WTC11 (cell line): ENCODE results near the gene MERTK. TPM values are rescaled to one million over a fixed set of nuclear protein-coding genes. Genes with fewer than 3 reads are reported as not detected.

Source experiments
- ATAC-seq: fragments of 200-7000 bp; cut with Tn5 transposase; 2 replicates; pipeline ENCODE4 v1.10.0; 2021; ENCODE audit warnings: mild to moderate bottlenecking, moderate library complexity
- CTCF ChIA-PET: fragments of 300-600 bp; sonication (Branson Sonifier 250); formaldehyde crosslinking; loops from one replicate; lab custom pipeline; 2021; ENCODE audit warnings: antibody characterized with exemption; lab: Charles Lee
- POLR2A ChIA-PET: fragments of 350-600 bp; sonication (Branson Sonifier 250); formaldehyde crosslinking; loops from one replicate; lab custom pipeline; 2021; ENCODE audit warnings: antibody characterized with exemption; lab: Charles Lee
- DNase-seq: peaks from one replicate; pipeline ENCODE4 v3.0.0; 2021; ENCODE audit warnings: low spot score
- H3K27ac Mint-ChIP-seq: 2 replicates; pipeline ENCODE4 v1.8.0; 2021; ENCODE audit warnings: mixed read lengths
- H3K27me3 Mint-ChIP-seq: 2 replicates; pipeline ENCODE4 v1.8.0; 2021; ENCODE audit warnings: low read depth, mild to moderate bottlenecking, moderate library complexity, mixed read lengths
- H3K36me3 Mint-ChIP-seq: 2 replicates; pipeline ENCODE4 v1.8.0; 2021; ENCODE audit warnings: mixed read lengths
- H3K4me1 Mint-ChIP-seq: 2 replicates; pipeline ENCODE4 v1.8.0; 2022; ENCODE audit warnings: mixed read lengths
- H3K4me3 Mint-ChIP-seq: 2 replicates; pipeline ENCODE4 v1.8.0; 2021; ENCODE audit warnings: mild to moderate bottlenecking, moderate library complexity, mixed read lengths
- H3K9me3 Mint-ChIP-seq: 2 replicates; pipeline ENCODE4 v1.8.0; 2021; ENCODE audit warnings: mixed read lengths
- CREB1 ChIP-seq: sonication (generic); formaldehyde crosslinking; IDR thresholded peaks from 2 replicates; pipeline ENCODE4 v1.8.0; 2023; ENCODE audit warnings: mild to moderate bottlenecking, missing genetic modification reagents
- CREM ChIP-seq: sonication (generic); formaldehyde crosslinking; IDR thresholded peaks from 2 replicates; pipeline ENCODE4 v1.8.1; 2022; ENCODE audit warnings: mild to moderate bottlenecking, missing genetic modification reagents, moderate library complexity
- GTF2I ChIP-seq: fragments of 250-450 bp; sonication (Bioruptor Pico); conservative IDR thresholded peaks from 2 replicates; pipeline ENCODE4 v1.4.0; 2021; ENCODE audit warnings: mild to moderate bottlenecking
- SOX15 ChIP-seq: fragments of 250-450 bp; sonication (Bioruptor Pico); IDR thresholded peaks from 2 replicates; pipeline ENCODE4 v1.9.0; 2021; ENCODE audit warnings: mild to moderate bottlenecking
- TP53 ChIP-seq: sonication (generic); formaldehyde crosslinking; IDR thresholded peaks from 2 replicates; pipeline ENCODE4 v1.8.1; 2023; ENCODE audit warnings: mild to moderate bottlenecking, missing genetic modification reagents
- ZNF121 ChIP-seq: sonication (generic); formaldehyde crosslinking; IDR thresholded peaks from 2 replicates; pipeline ENCODE4 v1.8.0; 2023; ENCODE audit warnings: missing genetic modification reagents
- ZNF232 ChIP-seq: sonication (generic); formaldehyde crosslinking; IDR thresholded peaks from 2 replicates; pipeline ENCODE4 v1.8.0; 2022; ENCODE audit warnings: mild to moderate bottlenecking, missing genetic modification reagents
- total RNA-seq: library from RNA; stranded (reverse); gene quantifications from 3 replicates; pipeline ENCODE4 v1.2.3, GENCODE V29; 2021
- TF ChIP-seq, protein P1 (sequence below): sonication (generic); formaldehyde crosslinking; IDR thresholded peaks from 2 replicates; pipeline ENCODE4 v1.8.1; 2023; ENCODE audit warnings: mild to moderate bottlenecking, missing genetic modification reagents
- TF ChIP-seq, protein P2 (sequence below): sonication (generic); formaldehyde crosslinking; IDR thresholded peaks from 2 replicates; pipeline ENCODE4 v1.8.0; 2023; ENCODE audit warnings: missing genetic modification reagents
- TF ChIP-seq, protein P3 (sequence below): sonication (generic); formaldehyde crosslinking; IDR thresholded peaks from 2 replicates; pipeline ENCODE4 v1.8.1; 2022; ENCODE audit warnings: low read depth, mild to moderate bottlenecking, moderate library complexity, missing genetic modification reagents, borderline replicate concordance
- TF ChIP-seq, protein P4 (sequence below): sonication (generic); formaldehyde crosslinking; IDR thresholded peaks from 2 replicates; pipeline ENCODE4 v1.8.0; 2023; ENCODE audit warnings: mild to moderate bottlenecking, missing genetic modification reagents
- TF ChIP-seq, protein P5 (sequence below): sonication (generic); formaldehyde crosslinking; IDR thresholded peaks from 2 replicates; pipeline ENCODE4 v1.8.1; 2023; ENCODE audit warnings: mild to moderate bottlenecking, missing genetic modification reagents, moderate library complexity
- TF ChIP-seq, protein P6 (sequence below): sonication (generic); formaldehyde crosslinking; IDR thresholded peaks from 2 replicates; pipeline ENCODE4 v1.8.0; 2022; ENCODE audit warnings: mild to moderate bottlenecking, missing genetic modification reagents
- TF ChIP-seq, protein P7 (sequence below): sonication (generic); formaldehyde crosslinking; IDR thresholded peaks from 2 replicates; pipeline ENCODE4 v1.8.1; 2023; ENCODE audit warnings: mild to moderate bottlenecking, moderate library complexity, missing genetic modification reagents
- TF ChIP-seq, protein P8 (sequence below): sonication (generic); formaldehyde crosslinking; IDR thresholded peaks from 2 replicates; pipeline ENCODE4 v1.8.1; 2023; ENCODE audit warnings: mild to moderate bottlenecking, missing genetic modification reagents
- TF ChIP-seq, protein P9 (sequence below): sonication (generic); formaldehyde crosslinking; IDR thresholded peaks from 2 replicates; pipeline ENCODE4 v1.8.1; 2022; ENCODE audit warnings: missing genetic modification reagents, borderline replicate concordance
- TF ChIP-seq, protein P10 (sequence below): sonication (generic); formaldehyde crosslinking; IDR thresholded peaks from 2 replicates; pipeline ENCODE4 v1.8.0; 2022; ENCODE audit warnings: missing genetic modification reagents

Gene MERTK
- total RNA-seq, 1 experiment from 2014 or later: 6.9 TPM

DNA sequence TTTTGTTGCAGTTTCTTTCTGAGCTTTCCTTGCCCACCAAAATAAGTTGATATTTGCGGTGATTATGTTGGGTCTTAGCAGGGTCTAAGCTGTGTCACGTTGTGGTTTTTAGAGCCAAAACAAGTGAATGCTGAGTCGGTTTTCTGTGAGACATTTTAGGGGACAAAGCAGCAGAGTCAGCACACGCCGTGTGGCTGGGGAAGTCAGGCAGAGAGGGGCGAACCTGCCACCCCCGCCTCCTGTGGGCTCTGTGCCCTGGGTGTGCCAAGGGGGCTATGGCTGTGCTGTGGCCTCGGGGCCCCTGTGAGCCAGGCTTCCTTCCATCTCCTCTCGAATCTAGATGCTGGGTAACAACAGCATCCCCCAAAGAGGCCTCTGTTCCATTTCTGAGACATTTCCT lies 125.8 kb downstream of the MERTK start:
- POLR2A ChIA-PET: no interaction called here
- ATAC-seq (no peak), DNase-seq (no peak)
- H3K27ac Mint-ChIP-seq: peak overlapping the region; percentile 52; the same call in 1 of the 2 replicates
- CTCF ChIA-PET: interaction anchor here (0.9 kb wide), 1 partner anchor 137 kb away, joined by 3 read pairs; no protein-coding TSS in a partner anchor
- H3K9me3 Mint-ChIP-seq: no peaks in the 10 kb centered on the region
- H3K27me3 Mint-ChIP-seq: no peaks in the 10 kb centered on the region
- H3K4me3 Mint-ChIP-seq: no peak overlapping the region
- TF ChIP-seq, protein P1, sequence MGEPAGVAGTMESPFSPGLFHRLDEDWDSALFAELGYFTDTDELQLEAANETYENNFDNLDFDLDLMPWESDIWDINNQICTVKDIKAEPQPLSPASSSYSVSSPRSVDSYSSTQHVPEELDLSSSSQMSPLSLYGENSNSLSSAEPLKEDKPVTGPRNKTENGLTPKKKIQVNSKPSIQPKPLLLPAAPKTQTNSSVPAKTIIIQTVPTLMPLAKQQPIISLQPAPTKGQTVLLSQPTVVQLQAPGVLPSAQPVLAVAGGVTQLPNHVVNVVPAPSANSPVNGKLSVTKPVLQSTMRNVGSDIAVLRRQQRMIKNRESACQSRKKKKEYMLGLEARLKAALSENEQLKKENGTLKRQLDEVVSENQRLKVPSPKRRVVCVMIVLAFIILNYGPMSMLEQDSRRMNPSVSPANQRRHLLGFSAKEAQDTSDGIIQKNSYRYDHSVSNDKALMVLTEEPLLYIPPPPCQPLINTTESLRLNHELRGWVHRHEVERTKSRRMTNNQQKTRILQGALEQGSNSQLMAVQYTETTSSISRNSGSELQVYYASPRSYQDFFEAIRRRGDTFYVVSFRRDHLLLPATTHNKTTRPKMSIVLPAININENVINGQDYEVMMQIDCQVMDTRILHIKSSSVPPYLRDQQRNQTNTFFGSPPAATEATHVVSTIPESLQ: no peak
- H3K36me3 Mint-ChIP-seq: no peaks in the 10 kb centered on the region
- H3K4me1 Mint-ChIP-seq: peaks cover 6% of the 10 kb centered on the region

DNA sequence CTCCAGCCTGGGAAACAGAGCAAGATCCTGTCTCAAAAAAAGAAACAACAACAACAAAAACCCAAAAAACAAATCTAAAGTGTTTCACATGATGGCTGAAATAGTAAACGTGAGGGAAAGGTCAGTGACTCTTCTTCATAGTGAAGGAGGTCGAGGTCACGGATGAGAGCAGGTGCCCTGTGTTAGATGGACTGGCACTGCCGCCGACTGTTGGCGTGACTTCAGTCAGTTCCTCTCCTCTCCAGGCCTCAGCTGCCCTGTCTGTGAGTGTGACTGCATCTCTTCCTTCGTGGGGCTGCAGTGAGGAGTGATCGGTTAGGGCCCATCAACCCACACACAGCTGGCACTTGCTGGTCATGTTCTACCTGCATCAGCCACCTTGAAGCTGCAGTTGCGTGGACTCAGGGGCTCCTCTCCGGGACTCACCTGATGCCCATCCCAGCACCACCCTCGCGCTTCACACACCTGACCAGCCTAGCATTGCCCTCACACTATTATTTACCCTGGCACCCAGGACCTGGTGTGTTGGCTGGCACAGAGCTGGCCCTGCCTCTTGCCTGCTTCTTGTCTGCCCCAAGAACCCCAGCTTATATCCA lies 126.6 kb downstream of the MERTK start:
- Mint-ChIP-seq H3K36me3 (peaks cover 3% of the 10 kb centered on the region; the same call in 1 of the 2 replicates), H3K4me1 (no peaks in the 10 kb centered on the region), H3K4me3 (no peak overlapping the region), H3K27me3 (no peaks in the 10 kb centered on the region), H3K27ac (no peak overlapping the region), H3K9me3 (peaks cover 3% of the 10 kb centered on the region)
- ChIA-PET CTCF (interaction anchor here (0.7 to 0.9 kb wide), 3 partner anchors 23 to 138 kb away, joined by 3 to 4 read pairs (median 3); no protein-coding TSS in a partner anchor), POLR2A (no interaction called here)
- TF ChIP-seq TP53 (CRISPR knock-in tag) (no peak), GTF2I (CRISPR knock-in tag) (no peak), ZNF232 (CRISPR knock-in tag) (no peak), ZNF121 (CRISPR knock-in tag) (no peak), SOX15 (no peak), CREM (CRISPR knock-in tag) (no peak), CREB1 (no peak)
- TF ChIP-seq, protein P2, sequence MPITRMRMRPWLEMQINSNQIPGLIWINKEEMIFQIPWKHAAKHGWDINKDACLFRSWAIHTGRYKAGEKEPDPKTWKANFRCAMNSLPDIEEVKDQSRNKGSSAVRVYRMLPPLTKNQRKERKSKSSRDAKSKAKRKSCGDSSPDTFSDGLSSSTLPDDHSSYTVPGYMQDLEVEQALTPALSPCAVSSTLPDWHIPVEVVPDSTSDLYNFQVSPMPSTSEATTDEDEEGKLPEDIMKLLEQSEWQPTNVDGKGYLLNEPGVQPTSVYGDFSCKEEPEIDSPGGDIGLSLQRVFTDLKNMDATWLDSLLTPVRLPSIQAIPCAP (CRISPR knock-in tag): no peak
- TF ChIP-seq, protein P3, sequence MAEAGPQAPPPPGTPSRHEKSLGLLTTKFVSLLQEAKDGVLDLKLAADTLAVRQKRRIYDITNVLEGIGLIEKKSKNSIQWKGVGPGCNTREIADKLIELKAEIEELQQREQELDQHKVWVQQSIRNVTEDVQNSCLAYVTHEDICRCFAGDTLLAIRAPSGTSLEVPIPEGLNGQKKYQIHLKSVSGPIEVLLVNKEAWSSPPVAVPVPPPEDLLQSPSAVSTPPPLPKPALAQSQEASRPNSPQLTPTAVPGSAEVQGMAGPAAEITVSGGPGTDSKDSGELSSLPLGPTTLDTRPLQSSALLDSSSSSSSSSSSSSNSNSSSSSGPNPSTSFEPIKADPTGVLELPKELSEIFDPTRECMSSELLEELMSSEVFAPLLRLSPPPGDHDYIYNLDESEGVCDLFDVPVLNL (CRISPR knock-in tag): no peak
- TF ChIP-seq, protein P4, sequence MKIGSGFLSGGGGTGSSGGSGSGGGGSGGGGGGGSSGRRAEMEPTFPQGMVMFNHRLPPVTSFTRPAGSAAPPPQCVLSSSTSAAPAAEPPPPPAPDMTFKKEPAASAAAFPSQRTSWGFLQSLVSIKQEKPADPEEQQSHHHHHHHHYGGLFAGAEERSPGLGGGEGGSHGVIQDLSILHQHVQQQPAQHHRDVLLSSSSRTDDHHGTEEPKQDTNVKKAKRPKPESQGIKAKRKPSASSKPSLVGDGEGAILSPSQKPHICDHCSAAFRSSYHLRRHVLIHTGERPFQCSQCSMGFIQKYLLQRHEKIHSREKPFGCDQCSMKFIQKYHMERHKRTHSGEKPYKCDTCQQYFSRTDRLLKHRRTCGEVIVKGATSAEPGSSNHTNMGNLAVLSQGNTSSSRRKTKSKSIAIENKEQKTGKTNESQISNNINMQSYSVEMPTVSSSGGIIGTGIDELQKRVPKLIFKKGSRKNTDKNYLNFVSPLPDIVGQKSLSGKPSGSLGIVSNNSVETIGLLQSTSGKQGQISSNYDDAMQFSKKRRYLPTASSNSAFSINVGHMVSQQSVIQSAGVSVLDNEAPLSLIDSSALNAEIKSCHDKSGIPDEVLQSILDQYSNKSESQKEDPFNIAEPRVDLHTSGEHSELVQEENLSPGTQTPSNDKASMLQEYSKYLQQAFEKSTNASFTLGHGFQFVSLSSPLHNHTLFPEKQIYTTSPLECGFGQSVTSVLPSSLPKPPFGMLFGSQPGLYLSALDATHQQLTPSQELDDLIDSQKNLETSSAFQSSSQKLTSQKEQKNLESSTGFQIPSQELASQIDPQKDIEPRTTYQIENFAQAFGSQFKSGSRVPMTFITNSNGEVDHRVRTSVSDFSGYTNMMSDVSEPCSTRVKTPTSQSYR (CRISPR knock-in tag): no peak
- TF ChIP-seq, protein P5, sequence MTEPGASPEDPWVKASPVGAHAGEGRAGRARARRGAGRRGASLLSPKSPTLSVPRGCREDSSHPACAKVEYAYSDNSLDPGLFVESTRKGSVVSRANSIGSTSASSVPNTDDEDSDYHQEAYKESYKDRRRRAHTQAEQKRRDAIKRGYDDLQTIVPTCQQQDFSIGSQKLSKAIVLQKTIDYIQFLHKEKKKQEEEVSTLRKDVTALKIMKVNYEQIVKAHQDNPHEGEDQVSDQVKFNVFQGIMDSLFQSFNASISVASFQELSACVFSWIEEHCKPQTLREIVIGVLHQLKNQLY: no peak
- TF ChIP-seq, protein P6, sequence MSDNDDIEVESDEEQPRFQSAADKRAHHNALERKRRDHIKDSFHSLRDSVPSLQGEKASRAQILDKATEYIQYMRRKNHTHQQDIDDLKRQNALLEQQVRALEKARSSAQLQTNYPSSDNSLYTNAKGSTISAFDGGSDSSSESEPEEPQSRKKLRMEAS (CRISPR knock-in tag): no peak
- TF ChIP-seq, protein P7, sequence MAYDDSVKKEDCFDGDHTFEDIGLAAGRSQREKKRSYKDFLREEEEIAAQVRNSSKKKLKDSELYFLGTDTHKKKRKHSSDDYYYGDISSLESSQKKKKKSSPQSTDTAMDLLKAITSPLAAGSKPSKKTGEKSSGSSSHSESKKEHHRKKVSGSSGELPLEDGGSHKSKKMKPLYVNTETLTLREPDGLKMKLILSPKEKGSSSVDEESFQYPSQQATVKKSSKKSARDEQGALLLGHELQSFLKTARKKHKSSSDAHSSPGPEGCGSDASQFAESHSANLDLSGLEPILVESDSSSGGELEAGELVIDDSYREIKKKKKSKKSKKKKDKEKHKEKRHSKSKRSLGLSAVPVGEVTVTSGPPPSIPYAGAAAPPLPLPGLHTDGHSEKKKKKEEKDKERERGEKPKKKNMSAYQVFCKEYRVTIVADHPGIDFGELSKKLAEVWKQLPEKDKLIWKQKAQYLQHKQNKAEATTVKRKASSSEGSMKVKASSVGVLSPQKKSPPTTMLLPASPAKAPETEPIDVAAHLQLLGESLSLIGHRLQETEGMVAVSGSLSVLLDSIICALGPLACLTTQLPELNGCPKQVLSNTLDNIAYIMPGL (CRISPR knock-in tag): no peak
- TF ChIP-seq, protein P8, sequence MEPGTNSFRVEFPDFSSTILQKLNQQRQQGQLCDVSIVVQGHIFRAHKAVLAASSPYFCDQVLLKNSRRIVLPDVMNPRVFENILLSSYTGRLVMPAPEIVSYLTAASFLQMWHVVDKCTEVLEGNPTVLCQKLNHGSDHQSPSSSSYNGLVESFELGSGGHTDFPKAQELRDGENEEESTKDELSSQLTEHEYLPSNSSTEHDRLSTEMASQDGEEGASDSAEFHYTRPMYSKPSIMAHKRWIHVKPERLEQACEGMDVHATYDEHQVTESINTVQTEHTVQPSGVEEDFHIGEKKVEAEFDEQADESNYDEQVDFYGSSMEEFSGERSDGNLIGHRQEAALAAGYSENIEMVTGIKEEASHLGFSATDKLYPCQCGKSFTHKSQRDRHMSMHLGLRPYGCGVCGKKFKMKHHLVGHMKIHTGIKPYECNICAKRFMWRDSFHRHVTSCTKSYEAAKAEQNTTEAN (CRISPR knock-in tag): no peak
- TF ChIP-seq, protein P9, sequence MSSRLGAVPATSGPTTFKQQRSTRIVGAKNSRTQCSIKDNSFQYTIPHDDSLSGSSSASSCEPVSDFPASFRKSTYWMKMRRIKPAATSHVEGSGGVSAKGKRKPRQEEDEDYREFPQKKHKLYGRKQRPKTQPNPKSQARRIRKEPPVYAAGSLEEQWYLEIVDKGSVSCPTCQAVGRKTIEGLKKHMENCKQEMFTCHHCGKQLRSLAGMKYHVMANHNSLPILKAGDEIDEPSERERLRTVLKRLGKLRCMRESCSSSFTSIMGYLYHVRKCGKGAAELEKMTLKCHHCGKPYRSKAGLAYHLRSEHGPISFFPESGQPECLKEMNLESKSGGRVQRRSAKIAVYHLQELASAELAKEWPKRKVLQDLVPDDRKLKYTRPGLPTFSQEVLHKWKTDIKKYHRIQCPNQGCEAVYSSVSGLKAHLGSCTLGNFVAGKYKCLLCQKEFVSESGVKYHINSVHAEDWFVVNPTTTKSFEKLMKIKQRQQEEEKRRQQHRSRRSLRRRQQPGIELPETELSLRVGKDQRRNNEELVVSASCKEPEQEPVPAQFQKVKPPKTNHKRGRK (CRISPR knock-in tag): no peak
- TF ChIP-seq, protein P10, sequence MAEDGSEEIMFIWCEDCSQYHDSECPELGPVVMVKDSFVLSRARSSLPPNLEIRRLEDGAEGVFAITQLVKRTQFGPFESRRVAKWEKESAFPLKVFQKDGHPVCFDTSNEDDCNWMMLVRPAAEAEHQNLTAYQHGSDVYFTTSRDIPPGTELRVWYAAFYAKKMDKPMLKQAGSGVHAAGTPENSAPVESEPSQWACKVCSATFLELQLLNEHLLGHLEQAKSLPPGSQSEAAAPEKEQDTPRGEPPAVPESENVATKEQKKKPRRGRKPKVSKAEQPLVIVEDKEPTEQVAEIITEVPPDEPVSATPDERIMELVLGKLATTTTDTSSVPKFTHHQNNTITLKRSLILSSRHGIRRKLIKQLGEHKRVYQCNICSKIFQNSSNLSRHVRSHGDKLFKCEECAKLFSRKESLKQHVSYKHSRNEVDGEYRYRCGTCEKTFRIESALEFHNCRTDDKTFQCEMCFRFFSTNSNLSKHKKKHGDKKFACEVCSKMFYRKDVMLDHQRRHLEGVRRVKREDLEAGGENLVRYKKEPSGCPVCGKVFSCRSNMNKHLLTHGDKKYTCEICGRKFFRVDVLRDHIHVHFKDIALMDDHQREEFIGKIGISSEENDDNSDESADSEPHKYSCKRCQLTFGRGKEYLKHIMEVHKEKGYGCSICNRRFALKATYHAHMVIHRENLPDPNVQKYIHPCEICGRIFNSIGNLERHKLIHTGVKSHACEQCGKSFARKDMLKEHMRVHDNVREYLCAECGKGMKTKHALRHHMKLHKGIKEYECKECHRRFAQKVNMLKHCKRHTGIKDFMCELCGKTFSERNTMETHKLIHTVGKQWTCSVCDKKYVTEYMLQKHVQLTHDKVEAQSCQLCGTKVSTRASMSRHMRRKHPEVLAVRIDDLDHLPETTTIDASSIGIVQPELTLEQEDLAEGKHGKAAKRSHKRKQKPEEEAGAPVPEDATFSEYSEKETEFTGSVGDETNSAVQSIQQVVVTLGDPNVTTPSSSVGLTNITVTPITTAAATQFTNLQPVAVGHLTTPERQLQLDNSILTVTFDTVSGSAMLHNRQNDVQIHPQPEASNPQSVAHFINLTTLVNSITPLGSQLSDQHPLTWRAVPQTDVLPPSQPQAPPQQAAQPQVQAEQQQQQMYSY (CRISPR knock-in tag): no peak
- DNase-seq (no peak), ATAC-seq (no peak)
